GM12872 (cell line): ENCODE results near the gene PDPR.
"Not testable (repeated sequence)": the region's sequence is repeated elsewhere in the genome, so short reads cannot be mapped to it uniquely, and the experiment has no call there.

Source experiments
- CTCF ChIP-seq: IDR thresholded peaks from 3 replicates; pipeline ENCODE4 v1.5.1; 2011; ENCODE audit warnings: low read depth, mild to moderate bottlenecking, low read length, moderate library complexity; ENCODE audit not compliant: insufficient read depth

Gene PDPR

GRCh38 chr16:70113982-70114826 is at the start of gene PDPR:
Gene PDPR, plus strand, starts transcription at chr16:70114332. Its CDS starts 6,161 bp downstream, at chr16:70120493.
- TF ChIP-seq CTCF: not testable (repeated sequence)

GRCh38 chr16:70151391-70151790 is 37.3 kb downstream of the PDPR start:
- TF ChIP-seq CTCF: no peak

- TF ChIP-seq CTCF: no peak
Measured at GRCh38 chr16:70151941-70152509, 37.9 kb downstream of the PDPR start.

GRCh38 chr16:70152578-70153302 is 38.6 kb downstream of the PDPR start:
- no peak for TF ChIP-seq CTCF

GRCh38 chr16:70156207-70156978 is 42.3 kb downstream of the PDPR start:
- no peak for TF ChIP-seq CTCF

GRCh38 chr16:70157105-70157476 is 43.0 kb downstream of the PDPR start:
- TF ChIP-seq CTCF: no peak
